Measurements from ENCODE around the gene ELFN2. TPM values are rescaled to one million over a fixed set of nuclear protein-coding genes. Genes with fewer than 3 reads are reported as not detected.
"Not testable (repeated sequence)": the region's sequence is repeated elsewhere in the genome, so short reads cannot be mapped to it uniquely, and the experiment has no call there.

ELFN2 gene
- total and polyA plus RNA-seq, 8 donors: 0.03 to 0.89 (median 0.18) TPM; not detected in 5

- TF ChIP-seq POLR2A (IDR thresholded peaks at IDR 0.05) (no peak), EP300 (IDR thresholded peaks at IDR 0.05) (no peak), CTCF (IDR thresholded peaks at IDR 0.05) (no peak), POLR2AphosphoS5 (IDR thresholded peaks at IDR 0.05) (no peak)
- intact Hi-C loops (cut with DNase I; ENCODE audit: low total_unique reads): no loop called here
- 42 to 60% (median 48%) methylated on average over 19 to 26 of the region's 26 CpGs for WGBS, 5 donors
These were observed 23.9 kb downstream of the ELFN2 start for GRCh38 chr22:37403267-37403960.

GRCh38 chr22:37402184-37402506, 25.1 kb downstream of the ELFN2 start:
- H3K9me3 ChIP-seq: no peaks in the 10 kb centered on the region
- H3K4me3 ChIP-seq: no peak overlapping the region
- no peak for TF ChIP-seq CTCF (IDR thresholded peaks at IDR 0.05)
- no peak overlapping the region for H3K27ac ChIP-seq
- intact Hi-C loops (cut with DNase I; ENCODE audit: low total_unique reads): no loop called here
- WGBS, 5 donors: 54 to 74% (median 60%) methylated on average over 9 to 10 of the region's 10 CpGs
- H3K27me3 ChIP-seq: peaks cover 0 to 87% (median 0%) of the 10 kb centered on the region in 3 donors
- no peak for DNase-seq
- H3K36me3 ChIP-seq: no peaks in the 10 kb centered on the region
- peaks cover 0 to 3% (median 0%) of the 10 kb centered on the region in 4 donors for H3K4me1 ChIP-seq

More at GRCh38 chr22:37403267-37403960, 23.9 kb downstream of the ELFN2 start:
- Histone ChIP-seq H3K4me3 (no peak overlapping the region), H3K36me3 (no peaks in the 10 kb centered on the region), H3K9me3 (no peaks in the 10 kb centered on the region), H3K27me3 (peaks cover 0 to 89% (median 0%) of the 10 kb centered on the region in 3 donors), H3K27ac (no peak overlapping the region), H3K4me1 (peaks cover 0 to 3% (median 0%) of the 10 kb centered on the region in 4 donors)
- DNase-seq: peak in 1 of 2 donors; percentile 58

- H3K27me3 ChIP-seq: peaks cover 0 to 87% (median 0%) of the 10 kb centered on the region in 3 donors
- 53 to 67% (median 62%) methylated on average over 11 to 14 of the region's 14 CpGs for WGBS, 5 donors
- peak in 1 of 2 donors; percentile 58 for DNase-seq
- H3K9me3 ChIP-seq: no peaks in the 10 kb centered on the region
- H3K27ac ChIP-seq: no peak overlapping the region
- H3K36me3 ChIP-seq: no peaks in the 10 kb centered on the region
- H3K4me3 ChIP-seq: no peak overlapping the region
- intact Hi-C loops (cut with DNase I; ENCODE audit: low total_unique reads): no loop called here
- peaks cover 0 to 3% (median 0%) of the 10 kb centered on the region in 4 donors for H3K4me1 ChIP-seq
- TF ChIP-seq EP300 (IDR thresholded peaks at IDR 0.05) (no peak), POLR2AphosphoS5 (IDR thresholded peaks at IDR 0.05) (no peak), CTCF (IDR thresholded peaks at IDR 0.05) (no peak), POLR2A (IDR thresholded peaks at IDR 0.05) (no peak)
These were observed 25.7 kb downstream of the ELFN2 start for GRCh38 chr22:37401401-37402183.

GRCh38 chr22:37400719-37401118, 26.6 kb downstream of the ELFN2 start:
- WGBS, 5 donors: 60 to 74% (median 65%) methylated on average over 11 of the region's 11 CpGs
- Histone ChIP-seq H3K27me3 (peaks cover 0 to 87% (median 0%) of the 10 kb centered on the region in 3 donors), H3K27ac (no peak overlapping the region), H3K4me1 (peaks cover 0 to 3% (median 0%) of the 10 kb centered on the region in 4 donors), H3K4me3 (no peak overlapping the region), H3K36me3 (no peaks in the 10 kb centered on the region), H3K9me3 (no peaks in the 10 kb centered on the region)
- intact Hi-C loops (cut with DNase I; ENCODE audit: low total_unique reads): no loop called here
- no peak for TF ChIP-seq POLR2A (IDR thresholded peaks at IDR 0.05)
- DNase-seq: no peak

- H3K9me3 ChIP-seq; H3K4me1 ChIP-seq; H3K27ac ChIP-seq; DNase-seq; intact Hi-C loops (cut with DNase I; ENCODE audit: low total_unique reads); H3K4me3 ChIP-seq; H3K36me3 ChIP-seq: not testable (repeated sequence)
- WGBS, 5 donors: 83 to 95% (median 88%) methylated on average over 12 to 19 of the region's 19 CpGs
- peaks cover 0 to 89% (median 0%) of the 10 kb centered on the region in 3 donors for H3K27me3 ChIP-seq
These were observed 27.8 kb downstream of the ELFN2 start for GRCh38 chr22:37399457-37399856.

All from stomach (tissue), 9 donors.